ENCODE results near the gene PPP4R2.

The PPP4R2 gene

GRCh38 chr3:72996473-72997333 is at the start of gene PPP4R2:
Gene PPP4R2 (plus strand): TSS chr3:72996811. CDS start chr3:72997038, 227 bp downstream.
- peak within 1 kb of the TSS; percentile 90 for H3K4me3 ChIP-seq (ENCODE audit: low read depth, low read length)
- no peak for TF ChIP-seq CTCF (IDR thresholded peaks at IDR 0.05; ENCODE audit: low read depth, low read length, missing control alignments)
- DNase-seq (ENCODE audit: low read depth) = peak; percentile 51
- in situ Hi-C loops (cut with HindIII; ENCODE audit: low sequenced_read_pairs) = no loop called here

- in situ Hi-C loops (cut with HindIII; ENCODE audit: low sequenced_read_pairs) = no loop called here
- DNase-seq (ENCODE audit: low read depth) = no peak
- no peak for TF ChIP-seq CTCF (IDR thresholded peaks at IDR 0.05; ENCODE audit: low read depth, low read length, missing control alignments)
- no peak overlapping the region for H3K4me3 ChIP-seq (ENCODE audit: low read depth, low read length)
Observed at GRCh38 chr3:72947715-72948490, 48.7 kb upstream of the PPP4R2 start.

- TF ChIP-seq CTCF (IDR thresholded peaks at IDR 0.05; ENCODE audit: low read depth, low read length, missing control alignments) = no peak
- in situ Hi-C loops (cut with HindIII; ENCODE audit: low sequenced_read_pairs) = no loop called here
- no peak for DNase-seq (ENCODE audit: low read depth)
- H3K4me3 ChIP-seq (ENCODE audit: low read depth, low read length) = no peak overlapping the region
Observed at GRCh38 chr3:72949016-72949415, 47.6 kb upstream of the PPP4R2 start.

- DNase-seq (ENCODE audit: low read depth) = no peak
- in situ Hi-C loops (cut with HindIII; ENCODE audit: low sequenced_read_pairs) = no loop called here
- TF ChIP-seq CTCF (IDR thresholded peaks at IDR 0.05; ENCODE audit: low read depth, low read length, missing control alignments) = no peak
Observed at GRCh38 chr3:72950372-72950771, 46.2 kb upstream of the PPP4R2 start.

GRCh38 chr3:72950801-72951200 is 45.8 kb upstream of the PPP4R2 start:
- TF ChIP-seq CTCF (IDR thresholded peaks at IDR 0.05; ENCODE audit: low read depth, low read length, missing control alignments) = no peak
- DNase-seq (ENCODE audit: low read depth) = no peak
- in situ Hi-C loops (cut with HindIII; ENCODE audit: low sequenced_read_pairs) = no loop called here
- no peak overlapping the region for H3K4me3 ChIP-seq (ENCODE audit: low read depth, low read length)

More at GRCh38 chr3:72950372-72950771, 46.2 kb upstream of the PPP4R2 start:
- H3K4me3 ChIP-seq (ENCODE audit: low read depth, low read length) = no peak overlapping the region

GRCh38 chr3:72951259-72951722 is 45.3 kb upstream of the PPP4R2 start:
- TF ChIP-seq CTCF (IDR thresholded peaks at IDR 0.05; ENCODE audit: low read depth, low read length, missing control alignments) = no peak
- in situ Hi-C loops (cut with HindIII; ENCODE audit: low sequenced_read_pairs) = no loop called here
- H3K4me3 ChIP-seq (ENCODE audit: low read depth, low read length) = no peak overlapping the region
- DNase-seq (ENCODE audit: low read depth) = no peak
